Progenitor cell of endocrine pancreas (in vitro differentiated cells): ENCODE results near the gene UNC13D. TPM values are rescaled to one million over a fixed set of nuclear protein-coding genes. Genes with fewer than 3 reads are reported as not detected.
A peak's percentile ranks its signal among the peaks of the same experiment; 100 is the strongest.

ENCODE experiments used
- DNase-seq: peaks from one replicate; pipeline ENCODE4 v3.0.0; 2021; ENCODE audit warnings: low spot score; ENCODE audit not compliant: unreplicated experiment
- H3K27ac Mint-ChIP-seq: 2 replicates; pipeline ENCODE4 v1.8.0; 2021; ENCODE audit warnings: mild to moderate bottlenecking, moderate library complexity, mixed read lengths
- H3K27me3 Mint-ChIP-seq: 2 replicates; pipeline ENCODE4 v1.8.0; 2021; ENCODE audit warnings: mixed read lengths
- H3K36me3 Mint-ChIP-seq: 2 replicates; pipeline ENCODE4 v1.8.0; 2022; ENCODE audit warnings: mixed read lengths; ENCODE audit not compliant: insufficient read depth
- H3K4me1 Mint-ChIP-seq: 2 replicates; pipeline ENCODE4 v1.8.0; 2021; ENCODE audit warnings: low read depth, mixed read lengths
- H3K4me3 Mint-ChIP-seq: 2 replicates; pipeline ENCODE4 v1.8.0; 2021; ENCODE audit warnings: low read depth, mild to moderate bottlenecking, moderate library complexity, mixed read lengths
- H3K9me3 Mint-ChIP-seq: 2 replicates; pipeline ENCODE4 v1.8.0; 2021; ENCODE audit warnings: low read depth, mixed read lengths
- CTCF ChIP-seq: fragments of 200-600 bp; sonication (generic); IDR thresholded peaks from one replicate; pipeline ENCODE4 v1.5.0; 2021; ENCODE audit warnings: antibody characterized with exemption, mild to moderate bottlenecking; ENCODE audit not compliant: unreplicated experiment
- total RNA-seq: library from RNA; stranded (reverse); gene quantifications from 2 replicates; pipeline ENCODE4 v1.2.1, GENCODE V29; 2021

The UNC13D gene
- total RNA-seq, 1 donor from 2014 or later, result 2.7 TPM

DNA sequence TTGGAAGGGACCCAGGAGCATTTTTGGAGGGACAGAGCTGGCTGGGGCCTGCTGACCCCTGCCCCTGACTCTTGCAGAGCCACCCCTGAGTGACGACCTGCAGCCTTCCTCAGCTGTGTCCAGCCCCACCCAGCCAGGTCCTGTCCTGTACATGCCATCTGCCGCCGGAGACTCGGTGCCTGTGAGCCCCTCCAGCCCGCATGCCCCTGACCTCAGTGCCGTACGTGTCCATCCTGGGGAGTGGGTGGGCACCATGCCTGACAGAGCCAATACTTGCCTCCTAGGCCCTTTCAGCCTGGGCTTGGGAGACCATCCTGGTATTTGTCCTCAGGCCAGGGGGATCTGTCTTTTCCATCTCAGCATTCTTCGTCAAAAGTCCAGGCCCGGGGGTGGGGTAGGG lies 27.5 kb downstream of the UNC13D start:
- Mint-ChIP-seq H3K36me3 (peaks cover 17% of the 10 kb centered on the region), H3K4me3 (no peak overlapping the region), H3K9me3 (no peaks in the 10 kb centered on the region), H3K4me1 (no peaks in the 10 kb centered on the region), H3K27me3 (no peaks in the 10 kb centered on the region), H3K27ac (no peak overlapping the region)
- TF ChIP-seq CTCF, result no peak
- DNase-seq, result no peak

DNA sequence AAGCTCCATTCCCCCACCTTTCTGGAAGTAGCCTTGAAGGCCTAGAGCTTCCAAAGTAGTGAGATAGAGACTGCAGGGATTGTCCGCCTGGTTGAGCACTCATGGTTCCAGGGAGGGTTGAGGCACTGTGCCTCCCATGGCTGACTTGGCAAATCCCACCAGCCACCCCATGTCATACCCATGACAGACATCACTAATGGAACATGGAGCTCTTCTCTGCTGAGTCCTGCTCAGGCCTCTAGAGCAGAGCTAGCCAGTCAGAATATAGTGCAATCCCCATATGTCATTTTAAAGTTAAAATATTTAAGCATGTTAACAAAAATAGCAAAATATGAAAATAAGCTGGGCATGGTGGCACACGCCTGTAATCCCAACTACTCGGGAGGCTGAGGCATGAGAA lies 28.8 kb downstream of the UNC13D start:
- Mint-ChIP-seq H3K4me3 (no peak overlapping the region), H3K27me3 (no peaks in the 10 kb centered on the region), H3K4me1 (no peaks in the 10 kb centered on the region), H3K36me3 (peaks cover 11% of the 10 kb centered on the region), H3K9me3 (no peaks in the 10 kb centered on the region), H3K27ac (no peak overlapping the region)
- no peak for TF ChIP-seq CTCF
- DNase-seq, result no peak

DNA sequence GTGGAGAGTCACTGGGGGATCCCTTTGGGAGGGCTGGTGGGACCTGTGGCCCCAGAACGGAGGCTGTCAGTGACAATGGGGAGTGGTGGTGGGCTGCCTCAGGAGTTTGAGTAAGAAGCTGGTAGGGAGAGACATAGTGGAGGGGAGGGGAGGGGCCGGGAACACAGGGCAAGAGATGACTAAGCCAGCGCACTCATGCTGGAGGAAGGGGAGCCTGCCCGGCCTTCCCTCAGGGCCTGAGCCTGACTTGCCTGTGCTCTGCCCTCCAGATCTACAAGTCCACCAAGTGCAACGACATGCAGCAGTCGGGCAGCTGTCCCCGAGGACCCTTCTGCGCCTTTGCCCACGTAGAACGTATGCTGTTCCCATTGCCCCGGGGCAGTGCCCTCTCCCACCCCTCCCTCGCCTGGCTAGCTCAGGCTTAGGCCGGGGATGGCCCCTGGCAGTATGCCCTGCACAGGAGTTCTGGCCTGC lies 29.3 kb downstream of the UNC13D start:
- TF ChIP-seq CTCF, result no peak
- Mint-ChIP-seq H3K4me3 (no peak overlapping the region), H3K4me1 (no peaks in the 10 kb centered on the region), H3K36me3 (peaks cover 11% of the 10 kb centered on the region), H3K9me3 (no peaks in the 10 kb centered on the region), H3K27me3 (no peaks in the 10 kb centered on the region), H3K27ac (no peak overlapping the region)
- DNase-seq, result no peak

DNA sequence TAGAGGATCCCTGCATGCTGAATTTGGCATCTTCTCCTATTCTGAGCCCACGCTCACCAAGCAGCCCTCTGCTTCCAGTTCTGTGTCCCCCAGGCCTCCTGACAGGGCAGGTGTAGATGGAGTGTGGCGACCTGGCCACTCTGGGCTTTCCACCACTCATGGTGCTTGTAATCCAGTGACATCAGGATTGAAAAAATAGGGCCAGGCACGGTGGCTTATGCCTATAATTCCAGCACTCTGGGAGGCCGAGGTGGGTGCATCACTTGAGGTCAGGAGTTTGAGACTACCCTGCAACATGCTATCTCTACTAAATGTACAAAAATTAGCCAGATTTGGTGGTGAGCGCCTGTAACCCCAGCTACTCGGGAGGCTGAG lies 30.2 kb downstream of the UNC13D start:
- H3K4me3 Mint-ChIP-seq, result no peak overlapping the region
- H3K9me3 Mint-ChIP-seq, result no peaks in the 10 kb centered on the region
- TF ChIP-seq CTCF, result no peak
- H3K36me3 Mint-ChIP-seq, result peaks cover 4% of the 10 kb centered on the region
- no peak for DNase-seq
- no peaks in the 10 kb centered on the region for H3K4me1 Mint-ChIP-seq
- H3K27me3 Mint-ChIP-seq, result no peaks in the 10 kb centered on the region
- peak overlapping the region; percentile 52 for H3K27ac Mint-ChIP-seq

- peak overlapping the region; percentile 56 for H3K27ac Mint-ChIP-seq
- no peak for DNase-seq
- peaks cover 2% of the 10 kb centered on the region for H3K36me3 Mint-ChIP-seq
- H3K27me3 Mint-ChIP-seq, result no peaks in the 10 kb centered on the region
- H3K4me1 Mint-ChIP-seq, result no peaks in the 10 kb centered on the region
- H3K4me3 Mint-ChIP-seq, result no peak overlapping the region
- TF ChIP-seq CTCF, result no peak
- H3K9me3 Mint-ChIP-seq, result no peaks in the 10 kb centered on the region
These were observed 30.9 kb downstream of the UNC13D start for GRCh38 chr17:75813081-75814020.
